Body of pancreas (tissue), 4 donors: ENCODE data around the gene ANKS1B. TPM values are rescaled to one million over a fixed set of nuclear protein-coding genes. Genes with fewer than 3 reads are reported as not detected.

Experiments
- ATAC-seq: fragments of 150-250 bp; one replicate; pipeline ENCODE4 v1.9.1; 2016
- DNase-seq, 4 donors: peaks; one replicate each; pipeline ENCODE4 v3.0.0-alpha.2; 2019
- H3K27ac ChIP-seq, 4 donors: fragments of 200-600 bp; sonication (generic); 1 replicate in 3 of 4; 2 replicates in 1 of 4; pipeline versions ENCODE4 v1.5.1 to v1.6.1; 2016 to 2019; ENCODE audit warnings: mild to moderate bottlenecking in 1 of 4, mixed read lengths in 1 of 4, moderate library complexity in 1 of 4
- H3K27me3 ChIP-seq, 2 donors: fragments of 200-600 bp; sonication (generic); one replicate each; pipeline ENCODE4 v1.6.0; 2016; ENCODE audit warnings: mild to moderate bottlenecking in 1 of 2
- H3K36me3 ChIP-seq, 2 donors: fragments of 200-600 bp; sonication (generic); replicated peaks in 1 of 2; 2 replicates each; pipeline ENCODE4 v1.5.1; 2016; ENCODE audit warnings: low read depth in 2 of 2; ENCODE audit not compliant: insufficient read depth in 1 of 2
- H3K4me1 ChIP-seq: fragments of 200-600 bp; sonication (generic); one replicate; pipeline ENCODE4 v1.6.0; 2016
- H3K4me3 ChIP-seq, 2 donors: fragments of 200-600 bp; sonication (generic); 1 replicate in 1 of 2; 2 replicates in 1 of 2; pipeline ENCODE4 v1.5.1; 2016 to 2019
- H3K9me3 ChIP-seq, 3 donors: fragments of 200-600 bp; sonication (generic); 1 replicate in 2 of 3; 2 replicates in 1 of 3; pipeline ENCODE4 v1.5.1; 2016
- CTCF ChIP-seq, 7 experiments: fragments of 450-650 bp in 4 of 7; fragments of 200-600 bp in 3 of 7; sonication (generic) in 3 of 7; IDR thresholded peaks; one replicate each; pipeline ENCODE4 v1.5.1; 2016 to 2019; ENCODE audit warnings: antibody characterized with exemption in 7 of 7
- POLR2A ChIP-seq, 3 donors: fragments of 450-650 bp; IDR thresholded peaks; one replicate each; pipeline ENCODE4 v1.6.1; 2016; ENCODE audit warnings: antibody characterized with exemption in 3 of 3, mild to moderate bottlenecking in 2 of 3
- WGBS, 2 donors: methylation state at CpG; one replicate each; pipeline ENCODE4 v1.1.5; 2017; 5-methylcytosine and 5-hydroxymethylcytosine counted together
- intact Hi-C: fragments of 100-400 bp; cut with DNase I; formaldehyde crosslinking; loops from one replicate; pipeline ENCODE4 v1.15.1; 2023
- total RNA-seq, 2 donors: library from RNA; depleted of rRNA; stranded (reverse); fragments of >200 nt; gene quantifications; one replicate each; pipeline ENCODE4 v1.1.0, GENCODE V29; 2016

ANKS1B gene
- total RNA-seq, 2 donors from 2014 or later = 2.1 to 10.2 TPM

- H3K36me3 ChIP-seq = no peaks in the 10 kb centered on the region
- intact Hi-C loops = no loop called here
- H3K4me3 ChIP-seq = no peak overlapping the region
- 25 to 40% methylated on average over 2 of the region's 2 CpGs for WGBS, 2 donors
- DNase-seq (no peak), ATAC-seq (no peak)
- no peaks in the 10 kb centered on the region for H3K9me3 ChIP-seq
- TF ChIP-seq CTCF (IDR thresholded peaks at IDR 0.05) = no peak
- no peak for TF ChIP-seq POLR2A (IDR thresholded peaks at IDR 0.05)
- no peaks in the 10 kb centered on the region for H3K4me1 ChIP-seq
- no peaks in the 10 kb centered on the region for H3K27me3 ChIP-seq
- no peak overlapping the region for H3K27ac ChIP-seq
Observed at GRCh38 chr12:98817742-98818141, 1167.0 kb downstream of the ANKS1B start.

DNA sequence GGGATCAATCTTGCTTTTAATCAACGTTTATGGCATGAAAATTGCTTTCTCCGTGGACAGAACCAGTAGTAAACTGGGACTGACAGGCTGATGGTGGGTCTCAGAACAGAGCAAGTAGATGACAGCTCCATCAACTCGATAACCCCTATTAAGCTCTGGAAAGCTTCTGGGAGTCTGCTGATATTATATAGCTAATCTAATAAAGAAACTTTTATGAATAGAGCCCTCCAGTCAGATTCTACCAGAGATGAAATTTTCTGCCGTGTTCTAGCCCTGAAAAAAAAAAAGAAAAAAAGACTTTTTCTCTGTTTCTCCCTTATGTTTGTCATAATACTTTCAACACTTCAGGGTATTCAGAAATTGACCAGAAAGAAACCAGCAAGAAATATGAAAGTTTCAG lies 1168.0 kb downstream of the ANKS1B start:
- Histone ChIP-seq H3K27ac (no peak overlapping the region), H3K36me3 (no peaks in the 10 kb centered on the region), H3K27me3 (no peaks in the 10 kb centered on the region), H3K4me3 (no peak overlapping the region), H3K9me3 (no peaks in the 10 kb centered on the region), H3K4me1 (no peaks in the 10 kb centered on the region)
- 56 to 61% methylated on average over 4 of the region's 4 CpGs for WGBS, 2 donors
- intact Hi-C loops = no loop called here
- DNase-seq (no peak), ATAC-seq (no peak)
- TF ChIP-seq POLR2A (IDR thresholded peaks at IDR 0.05) = no peak
- TF ChIP-seq CTCF (IDR thresholded peaks at IDR 0.05) = no peak

- DNase-seq (no peak), ATAC-seq (peak; percentile 35)
- no peaks in the 10 kb centered on the region for H3K27me3 ChIP-seq
- H3K27ac ChIP-seq = no peak overlapping the region
- intact Hi-C loops = no loop called here
- no peaks in the 10 kb centered on the region for H3K36me3 ChIP-seq
- no peaks in the 10 kb centered on the region for H3K9me3 ChIP-seq
- 32 to 43% methylated on average over 6 of the region's 6 CpGs for WGBS, 2 donors
- no peaks in the 10 kb centered on the region for H3K4me1 ChIP-seq
- no peak overlapping the region for H3K4me3 ChIP-seq
- TF ChIP-seq POLR2A (IDR thresholded peaks at IDR 0.05) (no peak), CTCF (IDR thresholded peaks at IDR 0.05) (no peak)
Observed at GRCh38 chr12:98814254-98814653, 1170.5 kb downstream of the ANKS1B start.

- H3K9me3 ChIP-seq = no peaks in the 10 kb centered on the region
- no peaks in the 10 kb centered on the region for H3K27me3 ChIP-seq
- DNase-seq = no peak
- no peak overlapping the region for H3K4me3 ChIP-seq
- H3K36me3 ChIP-seq = no peaks in the 10 kb centered on the region
- ATAC-seq = no peak
- intact Hi-C loops = no loop called here
- TF ChIP-seq POLR2A (IDR thresholded peaks at IDR 0.05) (no peak), CTCF (IDR thresholded peaks at IDR 0.05) (no peak)
- 53 to 64% methylated on average over 7 of the region's 7 CpGs for WGBS, 2 donors
- H3K4me1 ChIP-seq = no peaks in the 10 kb centered on the region
- no peak overlapping the region for H3K27ac ChIP-seq
Observed at GRCh38 chr12:98812225-98812624, 1172.5 kb downstream of the ANKS1B start.

GRCh38 chr12:98808243-98808875 lies 1176.4 kb downstream of the ANKS1B start:
- WGBS, 2 donors = 6 to 11% methylated on average over 6 of the region's 6 CpGs

More at GRCh38 chr12:98808243-98808875, 1176.4 kb downstream of the ANKS1B start:
- Histone ChIP-seq H3K27me3 (no peaks in the 10 kb centered on the region), H3K27ac (no peak overlapping the region), H3K4me3 (no peak overlapping the region), H3K36me3 (no peaks in the 10 kb centered on the region), H3K4me1 (no peaks in the 10 kb centered on the region), H3K9me3 (no peaks in the 10 kb centered on the region)
- no peak for DNase-seq
- intact Hi-C loops = no loop called here
- TF ChIP-seq CTCF (IDR thresholded peaks at IDR 0.05) = no peak
- TF ChIP-seq POLR2A (IDR thresholded peaks at IDR 0.05) = no peak
- no peak for ATAC-seq
